ENCODE data around the gene POFUT1.

POFUT1 gene

GRCh38 chr20:32282461-32282860 lies 74.8 kb downstream of the POFUT1 start:
- DNase-seq: no peak

DNA sequence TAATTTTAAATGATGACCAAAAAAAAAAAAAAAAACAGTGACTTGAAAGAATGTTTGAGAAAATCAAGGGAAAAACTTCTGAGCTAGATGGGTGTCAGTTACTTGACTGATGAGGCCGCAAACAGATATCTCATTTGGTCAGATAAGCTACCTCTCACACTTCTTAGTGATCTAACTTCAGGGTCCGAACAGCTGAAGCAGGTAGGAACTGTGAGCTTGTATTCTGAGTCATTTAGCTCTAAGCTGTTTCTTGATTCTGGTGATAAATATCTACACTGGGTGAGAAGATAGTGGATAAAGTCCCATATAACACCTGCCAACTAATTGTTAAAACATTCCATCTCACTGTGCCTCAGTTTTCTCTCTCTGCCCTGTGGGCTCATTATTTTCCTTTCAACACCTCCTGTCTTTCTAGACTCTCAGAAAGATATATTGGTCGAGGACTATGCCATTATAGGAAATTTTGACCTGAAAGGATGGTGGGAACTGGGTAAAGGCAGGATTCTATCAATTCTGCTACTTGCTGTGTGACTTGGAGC lies 77.5 kb downstream of the POFUT1 start:
- DNase-seq: no peak

GRCh38 chr20:32285621-32286371 lies 78.1 kb downstream of the POFUT1 start:
- peak; percentile 16 for DNase-seq

GRCh38 chr20:32287231-32287638 lies 79.6 kb downstream of the POFUT1 start:
- DNase-seq: no peak

All from CD4-positive, alpha-beta T cell treated with Interferon gamma for 1 hour (primary cell).